Neural cell (in vitro differentiated cells): ENCODE results near the gene MACROH2A2. TPM values are rescaled to one million over a fixed set of nuclear protein-coding genes. Genes with fewer than 3 reads are reported as not detected.
"Not testable (repeated sequence)": the region's sequence is repeated elsewhere in the genome, so short reads cannot be mapped to it uniquely, and the experiment has no call there.

Source experiments
- H2AFZ ChIP-seq: fragments of 200-600, 300-800 bp; sonication (generic), shearing (Covaris generic); 2 replicates; pipeline ENCODE4 v1.6.0; 2014; ENCODE audit warnings: low read depth, mild to moderate bottlenecking, antibody characterized with exemption, low read length, moderate library complexity
- H3F3A ChIP-seq: fragments of 200-600 bp; shearing (Covaris generic); 2 replicates; pipeline ENCODE4 v1.6.1; 2016; ENCODE audit warnings: mild to moderate bottlenecking, moderate library complexity, mixed read lengths, antibody characterized with exemption, low read length; ENCODE audit not compliant: insufficient read depth, poor library complexity, severe bottlenecking
- H3K27ac ChIP-seq: fragments of 200-600, 300-800 bp; sonication (generic), shearing (Covaris generic); 2 replicates; pipeline ENCODE4 v1.5.1; 2014; ENCODE audit warnings: mild to moderate bottlenecking, low read length, moderate library complexity
- H3K27me3 ChIP-seq: fragments of 300-800, 200-600 bp; sonication (generic), shearing (Covaris generic); 2 replicates; pipeline ENCODE4 v1.6.0; 2014; ENCODE audit warnings: mild to moderate bottlenecking, low read depth, low read length, moderate library complexity; ENCODE audit not compliant: insufficient read depth
- H3K36me3 ChIP-seq: fragments of 300-800, 200-600 bp; sonication (generic), shearing (Covaris generic); 2 replicates; pipeline ENCODE4 v1.5.1; 2014; ENCODE audit warnings: mild to moderate bottlenecking, antibody characterized with exemption, low read length, moderate library complexity; ENCODE audit not compliant: insufficient read depth
- H3K4me2 ChIP-seq: fragments of 300-800, 200-600 bp; sonication (generic), shearing (Covaris generic); 2 replicates; pipeline ENCODE4 v1.6.0; 2014; ENCODE audit warnings: mild to moderate bottlenecking, low read length
- H3K4me3 ChIP-seq: fragments of 300-800, 200-600 bp; sonication (generic), shearing (Covaris generic); 2 replicates; pipeline ENCODE4 v1.5.1; 2014; ENCODE audit warnings: mild to moderate bottlenecking, low read length, moderate library complexity
- H3K79me2 ChIP-seq: fragments of 200-600 bp; shearing (Covaris generic); replicated peaks from 2 replicates; pipeline ENCODE4 v1.6.0; 2014; ENCODE audit warnings: mild to moderate bottlenecking, low read length, moderate library complexity; ENCODE audit not compliant: insufficient read depth
- H3K9ac ChIP-seq: fragments of 300-800, 200-600 bp; sonication (generic), shearing (Covaris generic); 2 replicates; pipeline ENCODE4 v1.6.1; 2016; ENCODE audit warnings: mild to moderate bottlenecking, low read length, mixed read lengths
- H3K9me2 ChIP-seq: fragments of 200-600 bp; shearing (Covaris generic); 2 replicates; pipeline ENCODE4 v1.6.1; 2016; ENCODE audit warnings: mild to moderate bottlenecking, low read length, mixed read lengths; ENCODE audit not compliant: insufficient read depth
- H3K9me3 ChIP-seq: fragments of 200-600, 300-800 bp; sonication (generic), shearing (Covaris generic); 2 replicates; pipeline ENCODE4 v1.6.1; 2016; ENCODE audit warnings: mild to moderate bottlenecking, mixed run types, low read length, moderate library complexity, mixed read lengths
- H4K20me1 ChIP-seq: fragments of 200-600 bp; shearing (Covaris generic); 2 replicates; pipeline ENCODE4 v1.6.1; 2016; ENCODE audit warnings: mild to moderate bottlenecking, mixed run types; ENCODE audit not compliant: insufficient read depth
- CTCF ChIP-seq: fragments of 450-650 bp; IDR thresholded peaks from 2 replicates; pipeline ENCODE4 v1.5.1; 2014; ENCODE audit warnings: antibody characterized with exemption, mild to moderate bottlenecking, moderate library complexity; ENCODE audit not compliant: poor library complexity, severe bottlenecking
- EP300 ChIP-seq: fragments of 450-650 bp; conservative IDR thresholded peaks from 2 replicates; pipeline ENCODE4 v1.6.1; 2014; ENCODE audit warnings: antibody characterized with exemption, mild to moderate bottlenecking, moderate library complexity; ENCODE audit not compliant: poor library complexity, severe bottlenecking
- EZH2 ChIP-seq: fragments of 200-600, 300-800 bp; shearing (Covaris generic), sonication (generic); IDR thresholded peaks from 2 replicates; pipeline ENCODE4 v1.6.1; 2014; ENCODE audit warnings: antibody characterized with exemption, low read length, borderline replicate concordance, mild to moderate bottlenecking; ENCODE audit not compliant: insufficient read depth, poor library complexity, severe bottlenecking
- MXI1 ChIP-seq: fragments of 450-650 bp; conservative IDR thresholded peaks from 2 replicates; pipeline ENCODE4 v1.6.1; 2014; ENCODE audit warnings: antibody characterized with exemption, mild to moderate bottlenecking; ENCODE audit not compliant: poor library complexity, severe bottlenecking
- POLR2AphosphoS5 ChIP-seq: IDR thresholded peaks from 2 replicates; pipeline ENCODE4 v1.6.1; 2012
- RAD21 ChIP-seq: fragments of 450-650 bp; conservative IDR thresholded peaks from 2 replicates; pipeline ENCODE4 v1.6.1; 2014; ENCODE audit warnings: antibody characterized with exemption, mild to moderate bottlenecking, moderate library complexity
- REST ChIP-seq: IDR thresholded peaks from 2 replicates; pipeline ENCODE4 v1.6.1; 2012; ENCODE audit warnings: borderline replicate concordance
- SMC3 ChIP-seq: fragments of 450-650 bp; conservative IDR thresholded peaks from 2 replicates; pipeline ENCODE4 v1.6.1; 2014; ENCODE audit warnings: antibody characterized with exemption, mild to moderate bottlenecking, moderate library complexity; ENCODE audit not compliant: poor library complexity
- TAF1 ChIP-seq: IDR thresholded peaks from 2 replicates; pipeline ENCODE4 v1.6.1; 2012; ENCODE audit warnings: low read depth
- polyA plus RNA-seq: library from polyadenylated mRNA; depleted of rRNA; stranded (reverse); fragments of >200 nt; gene quantifications from 2 replicates; pipeline ENCODE4 v1.2.3, GENCODE V29; 2014

The MACROH2A2 gene
- polyA plus RNA-seq, 1 donor from 2014 or later, result 173 TPM

GRCh38 chr10:70098271-70098670, 45.6 kb downstream of the MACROH2A2 start:
- Histone ChIP-seq H2AFZ (no peak overlapping the region), H3K9me2 (no peaks in the 10 kb centered on the region), H3K4me2 (no peak overlapping the region), H3K79me2 (no peaks in the 10 kb centered on the region), H3K9ac (no peak overlapping the region), H3K27ac (no peak overlapping the region), H3K4me3 (no peak overlapping the region), H3K27me3 (no peaks in the 10 kb centered on the region), H3F3A (no peaks in the 10 kb centered on the region), H4K20me1 (no peaks in the 10 kb centered on the region), H3K36me3 (peaks cover 17% of the 10 kb centered on the region), H3K9me3 (no peaks in the 10 kb centered on the region)
- TF ChIP-seq RAD21, result no peak
- no peak for TF ChIP-seq SMC3
- TF ChIP-seq CTCF, result no peak
- no peak for TF ChIP-seq REST
- no peak for TF ChIP-seq MXI1
- no peak for TF ChIP-seq TAF1
- TF ChIP-seq EZH2, result no peak
- no peak for TF ChIP-seq EP300
- TF ChIP-seq POLR2AphosphoS5, result no peak

GRCh38 chr10:70101068-70101562, 48.5 kb downstream of the MACROH2A2 start:
- H3K9me2 ChIP-seq, H3K27me3 ChIP-seq, H4K20me1 ChIP-seq, H3F3A ChIP-seq, H3K27ac ChIP-seq, H3K79me2 ChIP-seq, H3K9ac ChIP-seq, H3K36me3 ChIP-seq, H3K4me3 ChIP-seq, H3K4me2 ChIP-seq, H2AFZ ChIP-seq, H3K9me3 ChIP-seq: not testable (repeated sequence)

GRCh38 chr10:70101668-70102067, 49.0 kb downstream of the MACROH2A2 start:
- Histone ChIP-seq H3K79me2 (no peaks in the 10 kb centered on the region), H4K20me1 (no peaks in the 10 kb centered on the region), H3K27me3 (no peaks in the 10 kb centered on the region), H3K9me2 (no peaks in the 10 kb centered on the region), H3F3A (no peaks in the 10 kb centered on the region), H2AFZ (no peak overlapping the region), H3K4me3 (no peak overlapping the region), H3K4me2 (no peak overlapping the region), H3K36me3 (peaks cover 2% of the 10 kb centered on the region), H3K27ac (no peak overlapping the region), H3K9ac (no peak overlapping the region), H3K9me3 (no peaks in the 10 kb centered on the region)
- TF ChIP-seq EP300 (no peak), TAF1 (no peak), MXI1 (no peak), CTCF (no peak), EZH2 (no peak), REST (no peak), SMC3 (no peak), POLR2AphosphoS5 (no peak), RAD21 (no peak)
